ENCODE results near the gene ZC3H12C. TPM values are rescaled to one million over a fixed set of nuclear protein-coding genes. Genes with fewer than 3 reads are reported as not detected.
"Not testable (repeated sequence)": the region's sequence is repeated elsewhere in the genome, so short reads cannot be mapped to it uniquely, and the experiment has no call there.

ZC3H12C gene
- total RNA-seq, 3 donors from 2014 or later, result 10.2 to 19.8 (median 13.2) TPM

GRCh38 chr11:110200241-110200640 is 107.0 kb downstream of the ZC3H12C start:
- Histone ChIP-seq H3K4me1 (no peaks in the 10 kb centered on the region), H3K36me3 (no peaks in the 10 kb centered on the region), H3K27ac (no peak overlapping the region), H3K4me3 (no peak overlapping the region), H3K9me3 (no peaks in the 10 kb centered on the region), H3K27me3 (no peaks in the 10 kb centered on the region)
- intact Hi-C loops (cut with DNase I; ENCODE audit: low total_unique reads), result loop anchor here (10.0 kb wide), 1 partner anchor 175 kb away; no protein-coding TSS in a partner anchor
- TF ChIP-seq POLR2AphosphoS5 (IDR thresholded peaks at IDR 0.05) (no peak), CTCF (IDR thresholded peaks at IDR 0.05) (no peak), POLR2A (IDR thresholded peaks at IDR 0.05) (no peak)
- no peak for DNase-seq (ENCODE audit: low spot score in 2 of 2)

- Histone ChIP-seq H3K27me3 (no peaks in the 10 kb centered on the region), H3K27ac (no peak overlapping the region), H3K4me3 (no peak overlapping the region), H3K36me3 (no peaks in the 10 kb centered on the region), H3K9me3 (no peaks in the 10 kb centered on the region), H3K4me1 (no peaks in the 10 kb centered on the region)
- TF ChIP-seq CTCF (IDR thresholded peaks at IDR 0.05) (no peak), POLR2A (IDR thresholded peaks at IDR 0.05) (no peak), POLR2AphosphoS5 (IDR thresholded peaks at IDR 0.05) (no peak)
- no peak for DNase-seq (ENCODE audit: low spot score in 2 of 2)
- intact Hi-C loops (cut with DNase I; ENCODE audit: low total_unique reads), result loop anchor here (10.0 kb wide), 1 partner anchor 174 kb away; no protein-coding TSS in a partner anchor
These were observed 107.6 kb downstream of the ZC3H12C start for GRCh38 chr11:110200836-110201235.

GRCh38 chr11:110207123-110207522 is 113.9 kb downstream of the ZC3H12C start:
- intact Hi-C loops (cut with DNase I; ENCODE audit: low total_unique reads), result loop anchor here (10.0 kb wide), 1 partner anchor 168 kb away; no protein-coding TSS in a partner anchor
- no peak overlapping the region for H3K27ac ChIP-seq
- no peaks in the 10 kb centered on the region for H3K36me3 ChIP-seq
- H3K27me3 ChIP-seq, result no peaks in the 10 kb centered on the region
- no peaks in the 10 kb centered on the region for H3K9me3 ChIP-seq
- H3K4me3 ChIP-seq, result no peak overlapping the region
- no peaks in the 10 kb centered on the region for H3K4me1 ChIP-seq
- no peak for TF ChIP-seq CTCF (IDR thresholded peaks at IDR 0.05)
- TF ChIP-seq POLR2A (IDR thresholded peaks at IDR 0.05), result no peak
- TF ChIP-seq POLR2AphosphoS5 (IDR thresholded peaks at IDR 0.05), result no peak
- no peak for DNase-seq (ENCODE audit: low spot score in 2 of 2)

- H3K9me3 ChIP-seq; DNase-seq (ENCODE audit: low spot score in 2 of 2); H3K27ac ChIP-seq; H3K27me3 ChIP-seq; H3K36me3 ChIP-seq; H3K4me1 ChIP-seq: not testable (repeated sequence)
- H3K4me3 ChIP-seq, result peak overlapping the region in 1 of 3 donors; percentile 52
- intact Hi-C loops (cut with DNase I; ENCODE audit: low total_unique reads), result loop anchor here (10.0 kb wide), 1 partner anchor 166 kb away; no protein-coding TSS in a partner anchor
These were observed 115.6 kb downstream of the ZC3H12C start for GRCh38 chr11:110208678-110209312.

- intact Hi-C loops (cut with DNase I; ENCODE audit: low total_unique reads), result loop anchor here (10.0 kb wide), 1 partner anchor 165 kb away; no protein-coding TSS in a partner anchor
- not testable (repeated sequence) for H3K27me3 ChIP-seq; H3K4me1 ChIP-seq; DNase-seq (ENCODE audit: low spot score in 2 of 2); H3K9me3 ChIP-seq; H3K27ac ChIP-seq; H3K36me3 ChIP-seq
- H3K4me3 ChIP-seq, result peak overlapping the region in 1 of 3 donors; percentile 52
These were observed 116.1 kb downstream of the ZC3H12C start for GRCh38 chr11:110209313-110209694.

GRCh38 chr11:110217223-110217877 is 124.2 kb downstream of the ZC3H12C start:
- intact Hi-C loops (cut with DNase I; ENCODE audit: low total_unique reads), result loop anchor here (10.0 kb wide), 1 partner anchor 343 kb away; no protein-coding TSS in a partner anchor
- no peaks in the 10 kb centered on the region for H3K36me3 ChIP-seq
- TF ChIP-seq POLR2AphosphoS5 (IDR thresholded peaks at IDR 0.05) (no peak), POLR2A (IDR thresholded peaks at IDR 0.05) (no peak)
- no peak for DNase-seq (ENCODE audit: low spot score in 2 of 2)
- no peaks in the 10 kb centered on the region for H3K27me3 ChIP-seq
- H3K4me3 ChIP-seq, result no peak overlapping the region
- H3K27ac ChIP-seq, result no peak overlapping the region
- H3K9me3 ChIP-seq, result no peaks in the 10 kb centered on the region
- H3K4me1 ChIP-seq, result no peaks in the 10 kb centered on the region
